Measurements from ENCODE around the gene KRT78. TPM values are rescaled to one million over a fixed set of nuclear protein-coding genes. Genes with fewer than 3 reads are reported as not detected.

Gene KRT78
- total and polyA plus RNA-seq, 9 of the 15 experiments (the other 6 are each of a cell fraction or from before 2014, with no cell fraction given): not detected

DNA sequence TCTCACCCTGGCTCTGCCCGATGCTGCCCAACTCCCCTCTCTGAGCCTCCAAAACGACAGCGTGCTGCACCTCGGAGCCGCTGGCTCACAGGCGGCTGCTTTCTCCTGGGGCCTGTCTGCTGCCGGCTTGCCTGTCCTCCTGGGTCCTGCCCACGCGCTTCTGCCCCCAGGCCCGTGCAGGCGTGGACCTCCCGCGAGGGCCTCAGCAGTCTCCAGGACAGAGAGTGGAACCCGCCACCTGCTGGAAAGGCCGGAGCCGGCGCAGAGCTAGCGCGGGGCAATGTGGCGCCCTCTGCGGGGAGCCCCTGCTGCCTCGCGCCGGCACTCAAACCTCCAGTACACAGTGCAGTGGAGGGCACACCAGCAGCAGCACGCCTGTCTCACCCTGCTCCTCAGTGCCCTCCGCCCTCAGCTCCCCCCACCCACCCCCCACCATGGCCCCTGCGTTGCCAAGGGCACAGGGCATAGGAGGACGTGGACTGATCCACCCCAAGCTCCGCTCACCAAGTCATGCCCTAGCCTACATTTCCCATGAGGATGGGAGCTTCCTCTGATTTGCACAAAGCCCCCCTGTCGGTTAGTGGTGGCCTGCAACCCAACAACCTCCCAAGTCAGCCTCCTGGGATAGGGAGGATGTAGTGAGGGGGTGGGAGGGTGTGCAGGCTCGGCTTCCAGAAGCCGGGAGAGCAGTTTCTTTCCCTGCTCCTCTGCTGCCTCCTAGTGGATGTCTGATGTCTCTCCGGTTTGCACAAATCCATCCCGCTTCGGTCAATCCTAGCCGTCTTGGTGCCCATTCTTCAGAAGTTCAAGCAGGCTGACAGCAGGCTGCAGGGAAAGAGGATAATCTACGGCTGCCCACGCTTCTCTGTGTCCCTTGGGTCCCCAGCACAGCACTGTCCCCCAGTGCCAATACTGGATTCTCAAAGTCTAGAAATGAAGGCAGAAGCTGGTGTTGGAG, 30.9 kb upstream of the KRT78 start (continued):
- TF ChIP-seq PHB (CRISPR knock-in tag; IDR thresholded peaks at IDR 0.05) (no peak), NR2F6 (CRISPR knock-in tag; IDR thresholded peaks at IDR 0.05) (no peak), ZFPM2 (CRISPR knock-in tag; IDR thresholded peaks at IDR 0.05) (no peak), ZNF12 (CRISPR knock-in tag; IDR thresholded peaks at IDR 0.05) (no peak), CBX1 (IDR thresholded peaks at IDR 0.05; ENCODE audit: low read depth) (no peak; the same call in 1 of the 2 replicates), ZNF655 (CRISPR knock-in tag; IDR thresholded peaks at IDR 0.05) (no peak), RBBP5 (IDR thresholded peaks at IDR 0.05; ENCODE audit: borderline replicate concordance, insufficient read depth, low read length, poor library complexity, severe bottlenecking) (peak; percentile 40), PRMT5 (CRISPR knock-in tag; IDR thresholded peaks at IDR 0.05) (no peak), MBD2 (IDR thresholded peaks at IDR 0.05; ENCODE audit: borderline replicate concordance, low read depth) (no peak), ARID2 (IDR thresholded peaks at IDR 0.05) (peak; percentile 30; the same call in 1 of the 2 replicates), ZNF212 (CRISPR knock-in tag; IDR thresholded peaks at IDR 0.05) (no peak), MYBL2 (IDR thresholded peaks at IDR 0.05; ENCODE audit: low read depth) (no peak), MYBL2 (CRISPR knock-in tag; IDR thresholded peaks at IDR 0.05; ENCODE audit: borderline replicate concordance) (no peak), SIRT6 (IDR thresholded peaks at IDR 0.05; ENCODE audit: low read depth, low read length) (no peak), ZBTB1 (CRISPR knock-in tag; IDR thresholded peaks at IDR 0.05; ENCODE audit: borderline replicate concordance, low read depth) (no peak), ETV5 (CRISPR knock-in tag; IDR thresholded peaks at IDR 0.05; ENCODE audit: low read depth) (peak; percentile 46; the same call in 1 of the 2 replicates), FOXJ3 (CRISPR knock-in tag; IDR thresholded peaks at IDR 0.05) (no peak), NFATC3 (IDR thresholded peaks at IDR 0.05) (no peak), ZNF134 (CRISPR knock-in tag; conservative IDR thresholded peaks at IDR 0.05) (no peak), CXXC5 (CRISPR knock-in tag; IDR thresholded peaks at IDR 0.05) (peak; percentile 80), COPS2 (conservative IDR thresholded peaks at IDR 0.05) (no peak), ZNF41 (CRISPR knock-in tag; conservative IDR thresholded peaks at IDR 0.05) (peak; percentile 72; the same call in 1 of the 2 replicates), NFRKB (IDR thresholded peaks at IDR 0.05; ENCODE audit: low read depth) (no peak), GABPB1 (CRISPR knock-in tag; IDR thresholded peaks at IDR 0.05) (0 out of 2 replicates have a peak, but pooled peaks have one; percentile 40), ZNF133 (CRISPR knock-in tag; IDR thresholded peaks at IDR 0.05) (no peak), MED1 (CRISPR knock-in tag; IDR thresholded peaks at IDR 0.05; ENCODE audit: borderline replicate concordance) (no peak)
- TF ChIP-seq, protein P1, sequence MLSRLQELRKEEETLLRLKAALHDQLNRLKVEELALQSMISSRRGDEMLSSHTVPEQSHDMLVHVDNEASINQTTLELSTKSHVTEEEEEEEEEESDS (CRISPR knock-in tag; IDR thresholded peaks at IDR 0.05): no peak

Data from K562 (cell line).